Cerebellar cortex (tissue), 1 donor: Measurements from ENCODE around the gene MAPK6.

Experiments used
- DNase-seq: peaks from one replicate; pipeline ENCODE4 v3.0.0-alpha.2; 2015; ENCODE audit warnings: low spot score

The MAPK6 gene

DNA sequence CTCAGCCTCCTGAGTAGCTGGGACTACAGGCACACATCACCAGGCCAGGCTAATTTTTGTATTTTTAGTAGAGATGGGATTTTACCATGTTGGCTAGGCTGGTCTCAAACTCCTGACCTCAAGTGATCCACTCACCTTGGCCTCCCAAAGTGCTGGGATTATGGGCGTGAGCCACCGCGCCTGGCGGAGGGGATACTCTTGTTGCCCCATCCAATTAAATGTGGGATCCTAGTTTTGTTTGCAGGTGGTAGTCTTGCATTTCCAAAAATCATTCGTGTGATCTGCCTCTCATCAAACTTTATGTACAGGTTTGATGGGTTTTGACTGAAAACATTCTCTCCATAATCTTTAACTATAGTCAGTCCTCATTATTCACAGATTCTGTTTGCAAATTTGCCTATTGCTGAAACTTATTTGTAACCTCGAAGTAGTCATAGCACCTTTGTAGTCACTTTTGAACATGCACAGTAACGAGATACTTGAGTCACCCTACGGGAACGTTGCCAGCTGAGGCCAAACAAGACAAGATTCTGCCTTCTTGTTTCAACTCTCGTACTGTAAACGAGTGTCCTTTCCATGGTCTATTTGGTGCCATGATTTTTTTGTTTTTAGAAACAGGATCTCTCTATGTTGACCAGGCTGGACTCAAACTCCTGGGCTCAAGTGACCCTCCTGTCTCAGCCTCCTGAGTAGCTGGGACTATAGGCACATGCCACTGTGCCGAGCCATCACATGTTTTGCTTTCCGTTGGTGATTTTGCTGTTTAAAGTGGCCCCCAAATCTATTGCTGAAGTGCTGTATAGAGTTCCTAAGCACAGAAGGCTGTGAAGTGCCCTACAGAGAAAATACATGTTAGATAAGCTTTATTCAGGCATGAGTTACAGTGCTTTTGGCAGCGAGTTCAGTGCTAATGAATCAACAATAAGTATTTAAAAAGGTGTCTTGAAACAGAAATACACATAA lies 8.1 kb upstream of the MAPK6 start:
- no peak for DNase-seq

DNA sequence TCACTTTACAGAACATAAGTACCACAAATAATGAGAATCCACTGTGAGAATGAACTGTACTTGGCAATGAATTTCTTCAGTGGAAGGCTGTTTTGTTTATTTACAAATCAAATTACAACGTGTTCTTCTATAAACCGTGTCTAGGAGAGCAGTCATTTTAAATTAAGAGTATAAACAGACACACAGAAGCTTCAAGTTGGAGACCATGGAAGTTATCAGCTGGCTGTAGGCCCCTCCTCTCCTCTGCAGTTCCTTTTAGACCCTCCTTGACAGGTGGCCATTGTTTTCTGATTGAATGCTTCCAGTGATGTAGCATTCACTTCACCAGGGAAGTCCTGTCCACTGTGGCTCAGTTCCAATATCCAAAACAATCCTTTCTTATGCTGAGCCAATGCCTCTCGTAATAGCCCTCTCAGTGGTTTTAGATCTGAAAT lies 7.3 kb upstream of the MAPK6 start:
- DNase-seq, result peak; percentile 85

DNA sequence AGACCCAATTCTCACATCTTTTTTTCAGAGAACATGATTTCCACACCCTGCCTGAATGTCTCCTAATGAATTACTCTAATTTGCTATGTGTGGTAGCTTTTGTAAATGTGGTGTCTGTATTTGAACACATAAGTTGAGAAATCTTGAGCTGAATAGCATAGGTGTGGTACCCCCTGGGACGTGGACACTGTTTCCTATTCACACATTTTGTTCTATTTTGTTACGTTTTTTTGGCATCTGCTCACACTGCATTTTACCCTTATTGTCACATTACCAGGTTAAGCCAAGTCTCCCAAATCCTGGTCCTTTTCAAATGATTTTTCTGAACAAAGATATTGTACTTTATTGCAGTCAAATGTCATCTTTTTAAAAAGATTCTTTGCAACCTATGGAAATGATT lies 6.8 kb upstream of the MAPK6 start:
- DNase-seq, result no peak

DNA sequence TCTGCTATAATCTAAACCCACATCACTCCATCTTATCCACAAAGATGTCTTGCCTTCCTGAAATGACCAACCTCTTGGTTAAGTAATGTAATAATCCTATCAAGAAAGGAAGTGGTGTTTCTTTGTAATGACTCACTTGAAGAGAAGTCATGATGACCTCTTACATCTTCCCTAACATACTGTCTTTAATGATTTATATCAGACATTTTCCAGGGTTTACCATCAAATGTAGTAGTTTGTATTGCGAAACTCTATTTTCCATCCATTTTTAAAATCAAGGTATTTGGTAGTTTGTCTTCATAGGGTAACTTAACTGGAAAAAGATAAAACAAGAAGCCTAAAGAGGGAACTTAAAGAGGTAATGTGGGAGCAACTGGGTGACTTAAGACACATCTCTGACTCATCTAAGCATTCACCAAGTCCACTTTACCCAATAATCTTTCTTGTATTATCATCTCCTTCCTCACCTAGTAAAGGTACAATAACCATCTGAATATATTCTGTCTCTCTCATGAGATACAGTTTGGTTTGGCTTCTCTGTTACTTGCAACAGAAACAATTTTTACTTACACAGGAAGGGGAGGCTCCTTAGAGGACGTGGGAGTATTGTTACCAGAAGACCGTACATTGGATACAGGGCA lies 5.7 kb upstream of the MAPK6 start:
- DNase-seq, result no peak

DNA sequence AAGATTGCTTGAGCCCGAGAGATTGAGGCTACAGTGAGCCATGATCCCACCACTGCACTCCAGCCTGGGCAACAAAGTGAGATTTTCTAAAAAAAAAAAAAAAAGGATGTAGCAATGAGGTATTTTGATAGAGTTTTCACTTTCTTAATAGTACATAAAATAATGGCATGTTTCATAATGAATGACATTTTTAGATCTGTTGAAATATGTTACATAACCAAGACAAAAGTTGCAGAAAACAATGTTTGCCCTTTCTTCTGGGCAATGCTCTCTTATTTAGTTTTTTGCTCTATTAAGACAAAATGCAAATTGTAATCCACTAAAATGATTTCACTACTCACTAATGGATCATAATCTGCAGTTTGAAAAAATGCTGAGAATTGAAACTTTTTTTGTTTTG lies 4.4 kb upstream of the MAPK6 start:
- DNase-seq, result no peak

DNA sequence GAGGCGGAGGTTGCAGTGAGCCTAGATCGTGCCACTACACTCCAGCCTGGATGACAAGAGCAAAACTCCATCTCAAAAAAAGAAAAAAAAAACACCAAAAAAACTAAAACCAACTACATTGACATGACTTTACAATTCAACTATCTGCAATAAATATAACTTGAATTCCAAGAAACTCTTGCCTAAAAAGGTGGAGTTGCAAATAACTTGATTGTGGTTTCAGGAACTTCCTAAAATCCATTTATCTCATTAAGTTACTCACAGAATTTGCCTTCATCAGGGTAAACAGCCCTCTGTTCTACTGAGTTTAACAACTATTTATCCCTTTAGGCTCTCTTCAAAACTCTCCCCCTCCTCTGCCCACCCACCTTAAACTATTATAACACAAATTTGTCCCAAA lies 2.7 kb upstream of the MAPK6 start:
- no peak for DNase-seq

DNA sequence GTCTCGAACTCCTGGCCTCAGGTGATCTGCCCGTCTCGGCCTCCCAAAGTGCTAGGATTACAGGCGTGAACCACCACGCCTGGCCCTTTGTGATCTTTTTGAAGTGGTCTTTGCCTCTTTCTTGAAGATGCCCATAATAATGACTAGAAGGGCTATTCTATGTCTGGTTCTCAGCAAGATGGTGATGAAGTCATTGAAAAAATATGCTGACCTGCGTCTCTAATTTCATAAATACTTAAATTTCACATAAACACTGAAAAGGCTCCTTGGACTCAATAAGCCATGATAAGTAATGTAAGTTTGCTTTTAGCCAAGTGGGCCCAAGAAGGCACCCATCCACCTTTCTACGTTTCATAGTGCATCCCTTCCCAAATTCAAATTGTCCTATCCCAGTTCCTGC lies 775 bp upstream of the MAPK6 start:
- no peak for DNase-seq

DNA sequence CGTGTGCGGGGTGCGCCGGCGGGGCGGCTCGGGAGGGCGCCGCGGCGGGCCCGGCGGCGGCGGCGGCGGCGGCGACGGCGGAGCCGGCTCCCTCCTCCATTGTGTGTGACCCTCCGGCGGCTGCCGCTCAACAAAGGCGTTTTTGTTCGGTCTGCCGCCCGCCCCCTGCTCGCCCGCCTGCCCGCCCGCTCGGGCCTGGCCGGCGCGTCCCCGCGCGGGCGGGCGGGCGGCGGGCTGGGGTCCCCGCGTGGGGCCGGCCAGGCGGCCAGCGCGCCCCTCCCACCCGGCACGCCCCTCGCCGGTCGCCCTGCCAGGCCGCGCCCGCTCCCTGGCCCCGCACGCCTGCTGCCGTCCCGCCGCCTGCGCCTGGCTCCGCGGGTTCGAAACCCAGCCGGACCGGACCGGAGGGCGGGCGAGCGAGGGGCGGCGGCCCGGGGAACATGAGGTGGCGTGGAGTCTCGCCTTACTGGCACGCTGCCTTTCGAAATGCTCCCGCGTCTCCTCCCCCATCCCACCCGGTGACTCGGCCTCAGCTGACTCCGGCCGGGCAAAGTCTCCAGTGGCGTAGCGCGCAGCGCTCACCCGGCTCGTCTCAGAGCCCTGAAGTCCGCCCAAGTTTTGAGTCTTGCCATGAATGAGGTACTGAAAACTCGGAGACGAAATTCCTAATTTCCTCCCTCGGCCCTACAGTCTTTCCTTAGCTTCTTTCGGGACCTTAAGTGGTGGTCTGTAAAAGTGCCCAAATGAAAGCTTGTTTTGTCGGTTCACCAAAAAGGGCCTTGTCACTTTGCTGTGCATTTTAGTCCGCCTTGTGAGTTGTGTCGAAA lies 588 bp downstream of the MAPK6 start:
- no peak for DNase-seq

DNA sequence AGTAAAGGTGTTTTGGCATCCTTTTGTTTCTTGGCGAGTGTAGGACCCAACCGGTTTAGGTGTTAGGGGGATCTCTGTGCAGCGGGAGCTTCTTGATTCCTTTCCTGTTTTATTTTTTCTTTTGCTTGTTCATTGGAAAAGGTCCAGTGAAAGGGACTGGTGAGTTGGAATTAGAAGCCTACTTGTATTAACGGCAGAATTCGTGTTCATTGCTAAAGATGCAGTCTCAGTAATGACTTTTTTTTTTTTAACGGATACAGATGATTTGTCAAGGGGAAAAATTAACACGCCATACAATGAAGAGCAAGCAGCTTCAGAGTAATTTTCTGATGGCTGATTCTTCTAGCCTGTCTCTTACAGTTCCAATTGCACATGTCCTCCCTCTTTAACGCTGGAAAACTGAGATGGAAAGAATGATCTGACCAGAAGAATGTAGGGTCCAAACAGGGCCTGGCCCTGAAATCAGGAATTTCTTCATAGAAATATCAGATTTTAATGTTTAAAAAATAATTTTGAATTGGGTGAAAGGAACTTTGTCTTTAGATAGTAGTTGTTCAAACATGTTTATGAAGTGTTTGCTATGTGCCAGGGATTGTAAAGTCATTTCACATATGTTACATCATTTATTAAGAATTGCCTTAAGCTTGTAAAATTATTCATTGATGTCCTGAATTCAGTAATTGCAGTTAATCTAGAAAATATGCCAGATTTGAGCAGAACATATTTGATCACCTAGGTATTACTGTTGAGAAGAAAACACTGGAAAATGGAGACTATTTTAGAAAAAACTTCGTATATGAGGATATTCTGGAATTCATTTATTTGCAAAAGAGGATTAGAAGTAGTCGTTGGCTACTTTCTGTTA lies 1.4 kb downstream of the MAPK6 start:
- peak; percentile 65 for DNase-seq

DNA sequence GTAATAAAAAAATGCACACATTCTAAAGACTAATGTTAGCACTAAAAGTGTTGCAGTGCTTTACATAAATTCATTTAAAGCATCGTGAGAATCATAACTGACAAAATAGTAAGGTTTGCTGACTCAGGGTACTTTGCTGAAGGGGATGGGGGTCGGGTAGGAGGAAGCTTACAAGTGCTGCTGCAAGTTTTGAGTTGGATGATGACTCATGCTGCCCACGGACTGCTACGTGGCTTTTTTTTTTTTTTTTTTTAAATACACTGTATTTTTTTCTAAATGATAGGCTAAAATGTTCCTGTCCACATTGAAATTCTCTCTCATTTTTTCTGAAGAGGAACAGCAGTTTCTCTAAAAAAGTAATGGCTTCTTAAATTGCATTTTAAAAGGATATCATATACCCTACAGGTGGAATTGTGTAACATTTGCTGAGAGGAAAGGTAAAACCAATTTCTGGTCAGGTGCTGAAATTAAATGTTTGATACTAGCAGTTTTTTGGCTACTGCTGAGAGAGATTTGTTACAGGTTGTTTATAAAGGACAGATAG lies 2.2 kb downstream of the MAPK6 start:
- peak; percentile 23 for DNase-seq

DNA sequence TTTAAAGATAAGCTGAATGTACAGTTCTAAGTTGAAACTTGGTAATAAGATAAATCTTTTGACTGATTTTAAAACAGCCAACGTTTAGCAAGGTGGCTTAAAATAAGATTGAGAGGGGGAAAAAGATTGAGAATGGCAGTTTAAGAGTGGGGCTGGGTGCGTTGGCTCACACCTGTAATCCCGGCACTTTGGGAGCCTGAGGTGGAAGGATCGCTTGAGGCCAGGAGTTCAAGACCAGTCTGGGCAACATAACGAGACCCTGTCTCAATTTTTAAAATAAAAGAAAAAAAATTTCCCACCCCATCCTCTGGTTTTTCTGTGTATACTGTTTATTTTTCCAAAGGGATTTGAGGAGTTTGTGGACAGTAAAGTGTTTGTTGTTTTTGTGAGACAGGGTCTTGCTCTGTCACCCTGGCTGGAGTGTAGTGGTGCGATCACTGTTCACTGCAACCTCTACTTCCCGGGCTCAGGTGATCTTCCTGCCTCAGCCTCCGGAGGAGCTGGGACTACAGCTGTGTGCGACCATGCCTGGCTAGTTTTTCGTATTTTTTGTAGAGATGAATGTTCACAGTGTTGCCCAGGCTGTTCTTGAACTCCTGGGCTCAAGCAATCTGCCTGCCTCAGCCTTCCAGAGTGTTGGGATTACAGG lies 3.0 kb downstream of the MAPK6 start:
- DNase-seq, result no peak

DNA sequence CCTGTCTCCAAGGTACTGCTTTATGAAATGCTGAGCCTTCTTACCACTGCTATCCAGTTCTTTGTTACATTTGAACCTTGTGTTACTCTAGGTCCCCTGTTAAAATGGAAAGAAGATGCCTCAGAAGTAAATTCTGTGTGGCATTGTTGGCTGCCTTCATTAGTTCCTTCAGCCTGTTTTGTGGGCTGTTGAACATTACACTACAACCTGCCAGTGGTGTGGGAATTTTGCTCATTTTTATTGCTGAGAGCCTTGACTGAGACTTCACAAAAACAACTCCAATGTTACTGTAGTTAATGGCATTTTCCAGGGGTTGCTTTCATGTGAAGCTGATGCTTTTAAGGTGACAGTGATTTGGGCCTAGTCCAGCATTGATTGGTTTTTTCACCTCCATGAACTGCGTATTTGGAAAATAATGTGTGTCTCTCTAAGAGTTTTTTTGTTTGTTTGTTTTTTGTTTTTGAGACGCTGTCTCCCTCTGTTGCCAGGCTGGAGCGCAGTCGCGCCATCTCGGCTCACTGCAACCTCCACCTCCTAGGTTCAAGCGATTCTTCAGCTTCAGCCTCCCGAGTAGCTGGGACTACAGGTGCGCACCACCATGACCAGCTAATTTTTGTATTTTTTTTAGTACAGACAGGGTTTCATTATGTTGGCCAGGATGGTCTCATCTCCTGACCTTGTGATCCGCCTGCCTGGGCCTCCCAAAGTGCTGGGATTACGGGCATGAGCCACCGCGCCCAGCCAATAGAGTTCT lies 4.3 kb downstream of the MAPK6 start:
- DNase-seq, result no peak

DNA sequence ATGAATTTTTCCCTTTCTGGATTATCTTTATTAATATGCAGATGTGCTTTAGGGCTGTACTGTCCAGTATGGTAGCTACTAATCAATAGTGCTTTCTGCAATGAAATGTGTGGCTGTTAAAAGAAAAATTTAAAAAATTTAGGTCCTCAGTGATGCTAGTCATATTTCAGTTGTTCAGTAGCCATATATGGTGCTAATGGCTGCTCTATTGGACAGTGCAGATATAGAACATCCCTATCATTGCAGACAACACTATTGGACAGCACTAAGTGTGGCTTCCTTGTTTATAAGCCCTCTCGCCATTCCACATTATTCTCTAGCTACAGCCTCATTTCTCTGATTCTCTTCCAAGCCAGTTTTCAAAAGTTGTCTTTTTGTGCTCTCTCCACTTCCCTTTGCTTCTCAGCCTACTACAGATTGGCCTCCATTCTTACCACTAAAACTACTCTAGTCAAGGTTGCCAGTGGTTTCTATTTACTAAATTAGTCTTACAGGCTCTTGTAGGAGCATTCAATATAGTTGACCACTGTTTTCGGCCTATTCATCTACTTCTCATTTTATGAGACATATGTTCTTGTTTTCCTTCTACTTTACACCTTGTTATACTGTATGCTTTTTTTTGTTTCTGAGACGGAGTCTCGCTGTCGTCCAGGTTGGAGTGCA lies 9.5 kb downstream of the MAPK6 start:
- DNase-seq, result no peak

DNA sequence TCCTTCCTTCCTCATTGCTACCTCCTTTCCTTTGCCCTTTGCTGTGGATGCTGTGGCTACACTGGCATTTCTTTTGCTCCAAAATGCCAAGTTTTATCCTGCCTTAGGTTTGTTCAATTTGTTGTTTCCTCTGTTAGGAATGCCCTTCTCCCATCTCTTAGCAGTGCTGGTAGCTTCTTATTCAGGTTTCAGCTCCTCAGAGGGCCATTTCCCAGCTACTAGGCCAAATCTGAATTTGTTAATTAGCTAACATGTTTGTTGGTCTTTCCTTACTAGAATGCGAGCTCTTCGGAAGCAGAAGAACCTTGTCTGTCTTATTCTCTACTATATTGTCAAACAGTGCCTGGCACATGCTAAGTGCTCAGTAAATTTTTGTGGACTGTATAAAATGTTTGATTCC lies 11.0 kb downstream of the MAPK6 start:
- DNase-seq, result no peak

DNA sequence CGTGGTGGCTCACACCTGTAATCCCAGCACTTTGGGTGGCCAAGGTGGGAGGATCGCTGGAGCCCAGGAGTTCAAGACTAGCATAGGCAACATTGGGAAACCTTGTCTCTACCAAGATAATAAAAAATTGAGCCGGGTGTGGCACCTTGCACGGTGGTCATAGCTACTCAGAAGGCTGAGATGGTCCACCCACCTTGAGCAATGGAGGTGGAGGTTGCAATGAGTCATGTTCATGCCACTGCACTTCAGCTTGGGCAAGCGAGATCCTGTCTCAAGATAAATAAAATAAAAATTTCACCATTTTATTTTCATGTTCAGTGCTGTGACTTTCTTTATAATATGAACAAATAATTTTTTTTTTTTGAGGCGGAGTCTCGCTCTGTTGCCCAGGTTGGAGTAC lies 12.5 kb downstream of the MAPK6 start:
- DNase-seq, result no peak

DNA sequence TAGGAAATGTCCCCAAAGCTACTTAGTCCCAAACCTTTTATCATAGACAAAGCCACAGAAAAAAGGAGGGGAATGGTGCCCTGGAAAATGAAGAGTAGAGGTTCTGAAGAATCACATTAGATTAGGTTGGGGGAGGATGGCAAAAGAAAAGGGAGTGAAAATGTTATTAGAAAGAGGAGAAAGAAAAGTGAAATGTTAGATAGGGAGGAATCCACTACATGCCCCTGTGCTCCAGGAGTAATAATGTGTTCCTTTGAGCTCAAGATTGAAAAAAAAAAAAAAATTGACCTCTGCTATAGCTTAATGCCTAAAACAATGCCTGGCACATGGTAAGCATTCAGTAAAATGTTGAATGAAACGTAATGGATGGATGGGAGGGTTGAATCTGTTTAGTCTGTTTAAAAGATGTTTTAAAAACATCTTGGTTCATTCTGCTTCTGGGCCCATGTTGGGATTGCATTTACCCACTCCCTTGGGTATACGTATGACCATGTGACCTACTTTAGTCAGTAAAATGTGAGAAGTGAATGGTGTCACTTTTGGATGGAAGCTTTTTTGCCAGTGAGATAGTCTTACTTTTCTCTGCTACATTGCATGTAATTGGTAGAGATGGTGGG lies 19.0 kb downstream of the MAPK6 start:
- no peak for DNase-seq

DNA sequence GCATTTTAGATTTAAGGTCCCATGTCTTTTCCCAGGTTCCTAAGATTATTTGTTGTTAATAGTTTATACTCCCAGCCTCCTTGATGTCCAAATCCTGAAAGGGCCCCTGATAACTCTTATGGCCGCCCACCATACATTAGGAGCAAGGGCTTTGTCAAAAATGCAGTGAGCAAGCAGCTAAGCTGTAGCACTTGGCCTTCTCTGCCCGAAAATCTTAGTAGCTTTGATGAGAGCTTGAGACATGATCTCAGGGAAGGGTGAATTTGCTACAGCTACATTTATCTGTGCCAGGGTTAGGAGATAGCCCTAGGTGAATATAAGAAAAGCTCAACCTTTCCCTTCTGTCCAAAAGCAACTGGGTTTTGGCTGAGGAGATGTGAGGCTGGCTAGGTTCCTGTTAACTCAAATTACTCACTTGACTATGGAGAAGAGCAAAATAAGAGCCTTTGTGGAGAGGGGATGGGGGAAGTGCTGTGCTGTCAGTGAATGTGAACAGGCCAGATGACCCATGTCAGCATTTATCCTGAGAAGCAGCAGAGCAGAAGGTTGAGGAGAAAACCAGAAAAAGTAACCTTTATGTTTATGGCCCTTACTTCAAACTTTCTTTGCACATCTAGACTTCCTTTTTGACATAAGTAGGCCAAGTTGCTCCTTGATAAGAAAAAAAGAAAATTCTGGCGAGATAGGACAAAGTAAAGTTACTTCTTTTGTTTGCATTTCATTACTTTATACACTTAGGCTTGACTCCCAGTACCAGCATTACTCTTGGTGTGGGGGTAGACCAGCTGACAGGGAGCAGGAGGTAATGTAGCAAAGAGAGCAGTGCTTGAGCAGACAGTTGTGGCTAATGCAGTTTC lies 21.1 kb downstream of the MAPK6 start:
- DNase-seq, result no peak
